H9 (cell line): ENCODE results near the gene RMC1. TPM values are rescaled to one million over a fixed set of nuclear protein-coding genes. Genes with fewer than 3 reads are reported as not detected.

Experiments
- DNase-seq: peaks from one replicate; pipeline ENCODE4 v3.0.0-alpha.2; 2017
- H2AFZ ChIP-seq: one replicate; pipeline ENCODE4 v1.6.1; 2013; ENCODE audit warnings: mild to moderate bottlenecking, low read length, control low read depth, moderate library complexity
- H2AK5ac ChIP-seq: 2 replicates; pipeline ENCODE4 v1.6.1; 2013; ENCODE audit warnings: low read length, control low read depth, mixed read lengths; ENCODE audit not compliant: insufficient read length
- H2BK120ac ChIP-seq: one replicate; pipeline ENCODE4 v1.6.1; 2013; ENCODE audit warnings: low read depth, mild to moderate bottlenecking, low read length, control low read depth, inconsistent platforms; ENCODE audit not compliant: poor library complexity, severe bottlenecking
- H2BK12ac ChIP-seq: 2 replicates; pipeline ENCODE4 v1.6.1; 2013; ENCODE audit warnings: low read length, control low read depth, mixed read lengths, low read depth; ENCODE audit not compliant: insufficient read length
- H2BK15ac ChIP-seq: 2 replicates; pipeline ENCODE4 v1.6.1; 2013; ENCODE audit warnings: low read depth, low read length, control low read depth
- H2BK20ac ChIP-seq: one replicate; pipeline ENCODE4 v1.6.1; 2013; ENCODE audit warnings: low read depth, mild to moderate bottlenecking, low read length, control low read depth, inconsistent platforms; ENCODE audit not compliant: poor library complexity, severe bottlenecking
- H2BK5ac ChIP-seq: 2 replicates; pipeline ENCODE4 v1.6.1; 2013; ENCODE audit warnings: low read length, control low read depth, mixed read lengths; ENCODE audit not compliant: insufficient read length
- H3K14ac ChIP-seq: 2 replicates; pipeline ENCODE4 v1.6.1; 2013; ENCODE audit warnings: low read length, control low read depth; ENCODE audit not compliant: insufficient read depth
- H3K18ac ChIP-seq: 2 replicates; pipeline ENCODE4 v1.6.1; 2013; ENCODE audit warnings: low read depth, mild to moderate bottlenecking, mixed read lengths, low read length, control low read depth; ENCODE audit not compliant: insufficient read length
- H3K23ac ChIP-seq: 2 replicates; pipeline ENCODE4 v1.6.1; 2013; ENCODE audit warnings: low read length, control low read depth, mixed read lengths, low read depth; ENCODE audit not compliant: insufficient read length
- H3K23me2 ChIP-seq: 2 replicates; pipeline ENCODE4 v1.6.1; 2013; ENCODE audit warnings: low read depth, mild to moderate bottlenecking, mixed read lengths, low read length, control low read depth; ENCODE audit not compliant: insufficient read length, poor library complexity, severe bottlenecking
- H3K27ac ChIP-seq: 2 replicates; pipeline ENCODE4 v1.5.1; 2013; ENCODE audit warnings: low read length, control low read depth, mixed read lengths, low read depth; ENCODE audit not compliant: insufficient read length
- H3K27me3 ChIP-seq: 2 replicates; pipeline ENCODE4 v1.6.1; 2013; ENCODE audit warnings: low read length, control low read depth, inconsistent platforms; ENCODE audit not compliant: insufficient read depth
- H3K4ac ChIP-seq: 2 replicates; pipeline ENCODE4 v1.6.1; 2013; ENCODE audit warnings: low read depth, mild to moderate bottlenecking, control low read depth, inconsistent platforms, low read length, moderate library complexity
- H3K4me1 ChIP-seq: 2 replicates; pipeline ENCODE4 v1.6.1; 2013; ENCODE audit warnings: low read length, control low read depth, inconsistent platforms; ENCODE audit not compliant: insufficient read depth
- H3K4me2 ChIP-seq: 2 replicates; pipeline ENCODE4 v1.6.1; 2013; ENCODE audit warnings: low read length, control low read depth, mixed read lengths; ENCODE audit not compliant: insufficient read length, insufficient read depth
- H3K56ac ChIP-seq: 2 replicates; pipeline ENCODE4 v1.6.1; 2013; ENCODE audit warnings: low read depth, mild to moderate bottlenecking, mixed read lengths, low read length, control low read depth; ENCODE audit not compliant: insufficient read length
- H3K79me1 ChIP-seq: 2 replicates; pipeline ENCODE4 v1.6.1; 2013; ENCODE audit warnings: low read depth, mild to moderate bottlenecking, moderate library complexity, low read length, control low read depth, inconsistent platforms; ENCODE audit not compliant: insufficient read depth, poor library complexity, severe bottlenecking
- H3K79me2 ChIP-seq: 2 replicates; pipeline ENCODE4 v1.6.1; 2013; ENCODE audit warnings: low read length, control low read depth, inconsistent platforms; ENCODE audit not compliant: insufficient read depth
- H3K9ac ChIP-seq: 2 replicates; pipeline ENCODE4 v1.6.1; 2013; ENCODE audit warnings: low read length, control low read depth, mixed read lengths; ENCODE audit not compliant: insufficient read length; ENCODE audit errors: extremely low read depth
- H3K9me3 ChIP-seq: one replicate; pipeline ENCODE4 v1.6.1; 2013; ENCODE audit warnings: low read depth, low read length, inconsistent platforms; ENCODE audit not compliant: control insufficient read depth
- H3T11ph ChIP-seq: one replicate; pipeline ENCODE4 v1.6.1; 2013; ENCODE audit warnings: mild to moderate bottlenecking, low read length, control low read depth, inconsistent platforms
- H4K20me1 ChIP-seq: one replicate; pipeline ENCODE4 v1.6.1; 2013; ENCODE audit not compliant: control insufficient read depth, insufficient read length, insufficient read depth
- H4K5ac ChIP-seq: 2 replicates; pipeline ENCODE4 v1.6.1; 2013; ENCODE audit warnings: low read depth, mild to moderate bottlenecking, mixed read lengths, low read length, control low read depth; ENCODE audit not compliant: insufficient read length
- H4K8ac ChIP-seq: replicated peaks from 2 replicates; pipeline ENCODE4 v1.6.1; 2013; ENCODE audit warnings: low read length, control low read depth, mixed read lengths, low read depth; ENCODE audit not compliant: insufficient read length
- H4K91ac ChIP-seq: 2 replicates; pipeline ENCODE4 v1.6.1; 2013; ENCODE audit warnings: low read depth, mild to moderate bottlenecking, moderate library complexity, mixed read lengths, low read length, control low read depth; ENCODE audit not compliant: insufficient read length
- H3K27ac Mint-ChIP-seq, 3 experiments: 2 replicates in 2 of 3; 3 replicates in 1 of 3; pipeline ENCODE4 v1.8.0; 2020 to 2021; ENCODE audit warnings: mixed read lengths in 3 of 3, mild to moderate bottlenecking in 1 of 3, moderate library complexity in 1 of 3
- H3K27me3 Mint-ChIP-seq: 2 replicates; pipeline ENCODE4 v1.8.0; 2021; ENCODE audit warnings: low read depth, mild to moderate bottlenecking, moderate library complexity, mixed read lengths
- H3K36me3 Mint-ChIP-seq, 3 experiments: 2 replicates in 2 of 3; 3 replicates in 1 of 3; pipeline ENCODE4 v1.8.0; 2020 to 2021; ENCODE audit warnings: low read depth in 3 of 3, mixed read lengths in 3 of 3; ENCODE audit not compliant: insufficient read depth in 1 of 3
- H3K4me1 Mint-ChIP-seq, 2 experiments: 2 replicates each; pipeline ENCODE4 v1.8.0; 2020; ENCODE audit warnings: mixed read lengths in 2 of 2
- H3K4me3 Mint-ChIP-seq, 2 experiments: 2 replicates in 1 of 2; 3 replicates in 1 of 2; pipeline ENCODE4 v1.8.0; 2020 to 2021; ENCODE audit warnings: mild to moderate bottlenecking in 2 of 2, mixed read lengths in 2 of 2, moderate library complexity in 1 of 2
- H3K9me3 Mint-ChIP-seq, 2 experiments: 2 replicates in 1 of 2; 3 replicates in 1 of 2; pipeline ENCODE4 v1.8.0; 2020; ENCODE audit warnings: mild to moderate bottlenecking in 2 of 2, mixed read lengths in 2 of 2, moderate library complexity in 1 of 2
- CTCF ChIP-seq: fragments of 200-600 bp; sonication (generic); conservative IDR thresholded peaks from 3 replicates; pipeline ENCODE4 v1.8.0; 2021; ENCODE audit warnings: antibody characterized with exemption, mild to moderate bottlenecking
- WGBS: extraction: QIAGEN DNeasy Blood & Tissue Kit; methylation state at CpG from one replicate; pipeline ENCODE4 v1.1.7; 2013; ENCODE audit warnings: missing lambda C conversion rate, low lambda C conversion rate, mixed read lengths; ENCODE audit not compliant: insufficient read length; ENCODE audit errors: extremely low coverage; 5-methylcytosine and 5-hydroxymethylcytosine counted together
- total RNA-seq: library from RNA; stranded (reverse); gene quantifications from 2 replicates; pipeline ENCODE4 v1.2.1, GENCODE V29; 2021

Gene RMC1
- total RNA-seq, 1 experiment from 2014 or later = 21.3 TPM

GRCh38 chr18:23515911-23516546, 12.7 kb downstream of the RMC1 start:
- Histone ChIP-seq H3K79me1 (no peaks in the 10 kb centered on the region), H3K14ac (no peak overlapping the region), H3K79me2 (no peaks in the 10 kb centered on the region), H3K4me2 (no peak overlapping the region), H2BK5ac (no peak overlapping the region), H4K20me1 (no peaks in the 10 kb centered on the region), H4K5ac (no peak overlapping the region), H2BK120ac (no peak overlapping the region), H2BK20ac (no peak overlapping the region), H2AK5ac (no peak overlapping the region), H3K27ac (no peak overlapping the region), H3K4me1 (no peaks in the 10 kb centered on the region), H2BK15ac (no peak overlapping the region), H3K27me3 (no peaks in the 10 kb centered on the region), H3K18ac (no peak overlapping the region), H4K8ac (no peak overlapping the region), H3K23ac (no peak overlapping the region), H3T11ph (no peak overlapping the region), H3K4ac (no peak overlapping the region), H3K23me2 (no peaks in the 10 kb centered on the region), H3K56ac (no peak overlapping the region), H2BK12ac (no peak overlapping the region), H3K9ac (no peak overlapping the region), H2AFZ (no peak overlapping the region), H4K91ac (no peak overlapping the region), H3K9me3 (no peaks in the 10 kb centered on the region)
- peak overlapping the region in 1 of 3 experiments; percentile 40; a peak in 2 of 7 replicates for H3K27ac Mint-ChIP-seq
- no peaks in the 10 kb centered on the region for H3K9me3 Mint-ChIP-seq
- TF ChIP-seq CTCF = peak; percentile 95
- peak; percentile 88 for DNase-seq
- H3K36me3 Mint-ChIP-seq = peaks cover 10 to 55% (median 36%) of the 10 kb centered on the region in 3 experiments; a peak in 6 of 7 replicates
- peaks cover 3 to 5% of the 10 kb centered on the region in 2 experiments; a peak in 1 of 4 replicates for H3K4me1 Mint-ChIP-seq
- whole genome bisulfite sequencing = no CpG with 5 or more reads among the region's 17 CpGs
- H3K27me3 Mint-ChIP-seq = no peaks in the 10 kb centered on the region
- H3K4me3 Mint-ChIP-seq = no peak overlapping the region; a peak in 1 of 5 replicates
